Astrocyte (in vitro differentiated cells and primary cell): ENCODE data around the gene TMEM165.

Experiments
- CTCF ChIP-seq: IDR thresholded peaks from 2 replicates; pipeline ENCODE4 v1.5.1; 2011; ENCODE audit warnings: low read depth, mild to moderate bottlenecking, inconsistent platforms, low read length, moderate library complexity; ENCODE audit not compliant: insufficient read depth
- EZH2 ChIP-seq: IDR thresholded peaks from 2 replicates; pipeline ENCODE4 v1.6.1; 2012; ENCODE audit warnings: mild to moderate bottlenecking, low read length, inconsistent platforms; ENCODE audit not compliant: insufficient read depth

GRCh38 chr4:55386840-55387239 lies 8.9 kb upstream of the TMEM165 start:
- TF ChIP-seq CTCF = no peak
- no peak for TF ChIP-seq EZH2
